Measurements from ENCODE around the gene ELOVL6.

- TF ChIP-seq, protein P1, sequence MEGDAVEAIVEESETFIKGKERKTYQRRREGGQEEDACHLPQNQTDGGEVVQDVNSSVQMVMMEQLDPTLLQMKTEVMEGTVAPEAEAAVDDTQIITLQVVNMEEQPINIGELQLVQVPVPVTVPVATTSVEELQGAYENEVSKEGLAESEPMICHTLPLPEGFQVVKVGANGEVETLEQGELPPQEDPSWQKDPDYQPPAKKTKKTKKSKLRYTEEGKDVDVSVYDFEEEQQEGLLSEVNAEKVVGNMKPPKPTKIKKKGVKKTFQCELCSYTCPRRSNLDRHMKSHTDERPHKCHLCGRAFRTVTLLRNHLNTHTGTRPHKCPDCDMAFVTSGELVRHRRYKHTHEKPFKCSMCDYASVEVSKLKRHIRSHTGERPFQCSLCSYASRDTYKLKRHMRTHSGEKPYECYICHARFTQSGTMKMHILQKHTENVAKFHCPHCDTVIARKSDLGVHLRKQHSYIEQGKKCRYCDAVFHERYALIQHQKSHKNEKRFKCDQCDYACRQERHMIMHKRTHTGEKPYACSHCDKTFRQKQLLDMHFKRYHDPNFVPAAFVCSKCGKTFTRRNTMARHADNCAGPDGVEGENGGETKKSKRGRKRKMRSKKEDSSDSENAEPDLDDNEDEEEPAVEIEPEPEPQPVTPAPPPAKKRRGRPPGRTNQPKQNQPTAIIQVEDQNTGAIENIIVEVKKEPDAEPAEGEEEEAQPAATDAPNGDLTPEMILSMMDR (IDR thresholded peaks at IDR 0.05; ENCODE audit: insufficient read depth, low read depth, low read length) = no peak
- no peak for TF ChIP-seq EZH2 (IDR thresholded peaks at IDR 0.05; ENCODE audit: insufficient read depth, low read length)
Measured at GRCh38 chr4:110099638-110100037, 98.8 kb downstream of the ELOVL6 start.
